Stimulated activated CD4-positive, alpha-beta T cell treated with anti-CD3 and anti-CD28 coated beads, Interleukin-1b, Interleukin-23, amount 100 ng/mL, for 1 hour (primary cell): ENCODE data around the gene THAP5.
"Not testable (repeated sequence)": the region's sequence is repeated elsewhere in the genome, so short reads cannot be mapped to it uniquely, and the experiment has no call there.

Source experiments
- DNase-seq, 2 donors: peaks; one replicate each; pipeline ENCODE4 v3.0.0-alpha.2; 2020; ENCODE audit warnings: low read depth in 2 of 2

Gene THAP5

DNA sequence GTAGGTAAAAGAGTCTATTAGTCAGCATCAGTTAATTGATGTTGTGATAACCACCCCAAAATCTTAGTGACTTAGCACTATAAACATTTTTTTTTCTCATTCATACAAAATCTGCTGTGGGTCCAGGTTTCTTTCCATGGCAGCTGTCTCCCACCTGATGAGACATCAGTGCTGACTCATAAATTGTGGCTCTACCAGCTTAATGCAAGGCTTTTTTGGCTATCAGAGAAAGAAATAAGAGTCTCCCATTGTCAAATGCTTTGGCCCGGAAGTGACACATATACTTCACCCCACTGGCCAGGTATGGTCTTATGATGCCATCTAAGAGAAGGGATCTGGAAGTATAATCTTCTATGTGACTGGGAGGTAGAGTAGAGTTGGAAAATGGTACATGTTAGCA, 14.7 kb upstream of the THAP5 start:
- no peak for DNase-seq

DNA sequence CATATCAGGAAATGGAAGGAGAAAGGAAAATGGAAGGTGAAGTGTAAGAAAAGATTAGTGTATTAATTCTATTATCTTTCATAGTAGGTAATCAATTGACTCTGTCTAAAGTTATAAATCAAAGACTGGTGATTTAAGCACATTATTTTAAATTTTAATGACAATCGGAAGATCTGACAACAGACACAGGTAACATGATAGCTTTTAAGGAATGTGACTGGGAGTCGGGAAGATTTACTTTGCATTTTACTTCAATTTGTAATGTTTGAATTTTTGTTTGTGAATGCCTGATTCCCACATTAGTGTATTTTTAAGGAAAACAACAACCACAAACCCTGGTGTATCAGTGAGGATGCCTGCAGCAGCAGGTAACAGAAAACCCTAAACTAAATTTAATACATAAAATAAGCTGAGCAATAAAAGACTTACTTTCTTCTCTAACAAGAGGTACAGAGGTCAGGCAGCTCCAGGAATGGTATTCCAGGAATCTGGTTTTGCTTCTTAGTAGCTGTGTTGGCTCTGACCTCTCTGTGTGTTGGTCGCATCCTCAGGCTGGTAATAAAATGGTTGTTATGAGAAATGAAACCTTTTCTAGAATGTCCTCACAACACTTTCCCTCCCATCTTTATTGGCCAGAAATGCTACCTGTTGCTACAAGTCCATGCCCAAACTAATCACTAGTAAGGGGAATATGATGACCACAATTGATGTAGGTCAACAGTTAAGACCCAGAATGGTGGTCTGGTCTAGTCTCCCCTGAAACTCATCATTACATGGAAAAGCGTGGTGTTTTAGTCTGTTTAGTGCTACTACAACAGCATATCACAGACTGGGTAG, 12.4 kb upstream of the THAP5 start:
- DNase-seq: no peak

DNA sequence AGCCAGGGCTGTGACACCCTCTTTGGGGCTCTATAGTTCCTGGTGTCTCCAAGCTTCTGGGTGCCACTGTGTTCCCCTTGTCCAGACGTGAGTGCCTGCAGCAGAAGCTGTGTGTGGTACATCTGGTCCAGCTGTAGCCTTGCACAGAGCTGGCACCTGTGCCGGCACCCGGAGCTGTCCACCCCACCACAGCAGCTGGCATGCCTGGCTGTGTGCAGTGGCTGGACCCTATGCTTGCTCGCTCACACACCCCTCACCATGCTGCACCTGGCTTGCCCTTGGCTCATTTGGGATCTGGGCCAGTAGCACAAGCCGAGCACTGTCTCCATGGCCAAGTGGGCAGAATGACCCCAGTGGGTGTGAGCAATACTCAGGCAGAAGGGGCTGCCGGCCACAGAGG, 10.8 kb upstream of the THAP5 start:
- no peak for DNase-seq

DNA sequence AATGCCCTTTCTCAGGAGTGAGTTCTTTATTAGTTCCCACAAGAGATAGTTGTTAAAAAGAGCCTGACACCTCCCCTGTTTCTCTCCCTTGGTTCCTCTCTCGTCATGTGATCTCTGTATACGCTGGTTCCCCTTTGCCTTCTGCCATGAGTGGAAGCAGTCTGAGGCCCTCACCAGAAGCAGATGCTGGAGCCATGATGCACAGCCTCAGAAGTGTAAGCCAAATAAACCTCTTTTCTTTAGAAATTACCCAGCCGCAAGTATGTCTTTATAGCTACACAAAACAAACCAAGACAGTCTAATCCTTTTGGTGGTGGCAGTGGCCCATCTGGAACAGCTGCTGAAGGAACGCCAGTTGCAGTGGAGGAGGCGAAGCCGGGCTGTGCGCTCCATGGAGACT, 9.4 kb upstream of the THAP5 start:
- DNase-seq: no peak

DNA sequence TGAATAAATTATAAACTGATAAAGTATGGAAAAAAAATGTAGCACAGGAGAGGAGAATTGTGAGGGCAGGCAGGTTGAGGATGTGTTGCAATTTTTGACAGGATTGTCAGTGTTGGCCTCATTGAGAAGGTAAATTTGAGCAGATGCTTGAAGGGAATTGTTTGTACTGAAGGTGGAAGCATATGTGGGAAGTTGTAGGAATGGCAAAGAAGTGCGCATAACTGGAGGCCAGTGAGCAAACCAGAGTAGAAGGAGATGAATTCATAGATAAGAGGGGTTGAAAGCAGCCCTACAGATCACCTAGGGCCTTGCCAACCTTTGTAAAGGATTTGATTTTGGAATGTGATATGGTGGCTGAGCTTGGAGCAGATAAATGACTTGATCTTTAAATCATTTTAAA, 6.6 kb upstream of the THAP5 start:
- DNase-seq: no peak

DNA sequence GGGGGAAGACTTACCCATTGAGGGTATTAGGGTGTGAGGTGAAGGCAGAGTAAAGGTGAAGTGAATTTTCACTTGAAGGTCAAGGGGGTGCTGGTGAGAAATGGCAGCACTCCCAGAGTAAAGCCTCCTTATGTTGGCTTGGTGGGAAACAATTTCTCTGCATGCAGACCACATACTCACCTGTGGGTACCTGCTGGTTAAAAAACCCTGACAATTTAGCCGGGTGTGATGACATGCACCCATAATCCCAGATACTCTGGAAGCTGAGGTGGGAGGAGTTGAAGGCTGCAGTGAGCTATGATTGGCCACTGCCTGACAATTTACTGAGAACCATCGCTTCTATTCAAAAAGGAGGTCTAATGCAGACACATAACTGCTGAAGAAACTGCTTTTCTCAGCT, 5.7 kb upstream of the THAP5 start:
- no peak for DNase-seq

DNA sequence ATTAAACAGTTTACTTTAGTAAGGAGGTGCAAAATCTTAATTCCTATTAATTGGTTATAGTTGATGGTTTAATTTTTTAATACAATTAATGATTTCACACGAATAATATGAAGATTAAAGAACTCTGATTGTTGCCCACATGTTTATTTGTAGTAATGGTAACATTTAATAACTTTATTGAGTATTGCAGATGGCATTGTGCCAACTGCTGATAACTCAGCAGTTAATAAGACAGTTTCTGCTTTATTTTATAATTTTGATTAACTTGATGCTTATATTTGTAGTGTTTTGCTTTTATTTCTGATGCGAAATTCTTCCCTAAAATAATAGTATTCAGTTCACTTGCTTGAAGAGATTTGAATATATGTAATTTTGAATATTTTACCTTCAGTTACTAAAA, 3.0 kb upstream of the THAP5 start:
- DNase-seq: no peak

DNA sequence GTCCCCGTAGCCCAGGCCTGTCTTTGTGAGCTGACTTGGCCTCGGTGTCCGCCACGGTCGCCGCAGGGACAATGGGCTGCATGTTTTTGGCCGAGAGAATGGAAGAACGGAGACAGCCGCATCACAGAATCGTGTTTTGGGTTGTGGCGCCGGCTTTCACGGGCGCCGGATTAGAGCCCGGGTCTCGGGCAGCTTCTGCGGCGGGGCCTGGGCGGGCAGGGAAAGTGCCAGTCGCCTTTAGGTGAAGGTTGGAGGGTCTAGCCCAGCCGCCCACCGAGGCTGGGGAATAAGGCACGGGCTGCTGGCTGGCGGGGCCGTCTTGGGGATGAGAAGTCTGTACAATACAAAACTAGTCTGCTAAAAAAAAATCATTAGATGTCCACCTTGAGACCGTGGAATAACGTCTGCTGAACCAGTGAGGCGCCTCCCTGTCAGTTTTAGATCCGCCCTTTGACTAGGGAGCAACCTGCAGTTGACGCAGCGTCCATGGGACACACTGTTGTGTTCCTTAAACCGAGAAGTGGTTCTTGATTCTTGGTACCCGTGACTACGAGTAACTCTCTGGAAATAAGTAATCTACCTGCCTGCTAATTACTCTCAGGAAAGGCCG, 745 bp upstream of the THAP5 start:
- DNase-seq: peak in 1 of 2 donors; percentile 10

DNA sequence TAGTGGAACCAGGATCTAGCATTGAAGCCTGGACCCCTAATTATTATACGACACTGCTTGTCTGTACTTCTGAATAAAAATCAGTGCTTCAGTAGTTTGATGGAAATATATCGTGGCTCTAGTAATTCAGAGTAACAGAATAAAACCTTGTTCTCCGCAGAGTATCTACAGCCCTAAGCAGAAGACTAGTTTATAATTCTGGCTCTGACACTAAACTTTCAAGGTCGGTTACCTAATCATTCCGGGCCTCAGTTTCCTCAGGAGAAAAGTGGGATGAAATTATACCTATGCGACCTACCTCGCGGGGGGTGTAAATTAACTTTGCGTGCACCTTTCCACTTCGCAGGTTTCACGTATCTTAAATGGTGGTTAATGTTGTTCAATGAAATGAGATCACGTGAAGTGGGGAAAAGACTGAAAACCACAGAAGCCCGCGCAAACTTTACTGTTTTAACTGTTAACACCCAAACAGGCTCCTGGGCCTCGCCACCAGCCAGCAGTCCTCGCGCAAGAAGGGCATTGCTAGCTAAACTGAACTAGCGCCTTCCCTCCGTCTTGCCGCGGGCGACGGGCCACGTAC, 615 bp downstream of the THAP5 start:
- DNase-seq: no peak

DNA sequence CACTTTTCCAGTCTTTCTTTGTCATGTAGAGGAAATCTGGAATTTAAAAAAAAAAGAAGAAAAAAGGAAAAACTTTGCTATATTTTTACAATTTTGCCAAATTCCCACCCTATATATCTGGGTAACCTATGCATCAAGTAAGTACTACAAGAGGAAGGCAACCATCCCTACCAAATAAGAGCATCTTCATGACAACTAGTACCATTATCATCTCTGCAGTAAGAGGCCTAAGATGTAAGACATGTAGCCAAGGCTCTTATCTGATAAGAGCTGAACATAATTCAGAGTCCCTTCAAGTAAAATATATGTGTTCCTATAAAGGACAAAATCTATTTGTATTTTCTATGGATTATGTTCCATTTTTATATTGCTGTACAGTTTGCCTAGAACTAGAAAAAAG, 3.5 kb downstream of the THAP5 start:
- no peak for DNase-seq

DNA sequence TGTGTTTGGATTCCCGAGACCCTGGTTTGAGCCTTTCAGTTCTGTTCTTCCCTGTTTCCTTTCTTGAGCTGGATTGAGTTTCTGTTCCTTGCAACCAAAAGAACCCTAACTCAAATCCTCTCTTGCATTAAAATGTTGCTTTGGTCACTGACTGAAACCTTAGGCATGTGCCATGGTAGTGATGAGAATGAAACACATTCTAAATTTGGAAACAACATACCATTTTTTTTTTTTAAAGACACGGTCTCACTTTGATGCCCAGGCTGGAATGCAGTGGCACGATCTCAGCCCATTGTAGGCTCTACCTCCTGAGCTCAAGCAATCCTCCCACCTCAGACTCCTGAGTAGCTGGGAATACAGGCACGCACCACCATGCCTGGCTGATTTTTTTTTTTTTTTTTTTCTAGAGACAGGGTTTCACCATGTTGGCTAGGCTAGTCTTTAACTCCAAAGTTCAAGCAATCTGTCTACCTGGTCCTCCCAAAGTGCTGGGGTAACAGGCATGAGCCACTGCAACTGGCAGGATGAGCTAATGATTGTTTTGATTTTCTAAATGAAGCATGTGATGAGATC, 8.4 kb downstream of the THAP5 start:
- no peak for DNase-seq

DNA sequence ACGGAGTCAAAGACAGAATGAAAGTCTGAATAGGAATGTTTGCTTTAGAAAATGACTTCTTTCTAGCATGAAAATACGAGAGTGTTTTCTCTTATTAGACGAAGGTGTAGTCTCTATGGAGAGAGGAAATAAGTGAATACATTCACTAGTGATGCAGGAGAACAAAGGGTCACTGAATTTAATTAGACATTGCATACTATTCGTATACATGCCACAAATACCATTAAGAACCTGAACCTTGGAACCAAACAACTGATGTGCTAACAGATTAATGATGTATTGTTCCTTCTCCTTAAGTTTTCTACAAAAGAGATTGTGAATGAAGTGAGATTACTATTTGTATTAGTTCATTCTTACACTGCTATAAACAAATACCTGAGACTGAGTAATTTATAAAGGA, 10.3 kb downstream of the THAP5 start:
- DNase-seq: no peak

DNA sequence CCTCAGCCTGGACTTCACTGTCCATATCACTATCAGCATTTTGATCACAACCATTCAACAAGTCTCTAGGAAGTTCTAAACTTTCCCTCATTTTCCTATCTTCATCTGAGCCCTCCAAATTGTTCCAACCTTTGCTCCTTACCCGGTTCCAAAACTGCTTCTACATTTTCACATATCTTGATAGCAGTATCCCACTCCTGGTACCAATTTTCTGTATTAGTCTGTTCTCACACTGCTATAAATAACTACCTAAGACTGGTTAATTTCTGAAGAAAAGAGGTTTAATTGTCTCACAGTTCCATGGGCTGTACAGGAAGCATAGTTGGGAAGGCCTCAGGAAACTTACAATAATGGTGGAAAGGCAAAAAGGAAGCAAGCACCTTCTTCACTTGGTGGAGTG, 11.9 kb downstream of the THAP5 start:
- DNase-seq: no peak

DNA sequence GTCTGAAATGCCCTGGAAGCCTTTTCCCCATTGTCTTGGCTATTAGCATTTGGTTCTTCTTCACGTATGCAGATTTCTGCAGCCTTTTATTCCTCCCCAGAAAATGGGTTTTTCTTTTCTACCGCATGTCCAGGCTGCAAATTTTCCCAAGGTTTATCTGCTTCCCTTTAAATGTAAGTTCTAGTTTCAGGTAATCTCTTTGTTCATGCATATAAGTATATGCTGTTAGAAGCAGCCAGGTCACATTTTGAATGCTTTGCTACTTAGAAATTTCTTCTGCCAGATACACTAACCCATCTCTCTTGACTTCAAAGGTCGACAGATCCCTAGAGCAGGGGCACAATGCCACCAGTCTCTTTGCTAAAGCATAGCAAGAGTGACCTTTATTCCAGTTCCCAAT, 12.3 kb downstream of the THAP5 start:
- DNase-seq: no peak

DNA sequence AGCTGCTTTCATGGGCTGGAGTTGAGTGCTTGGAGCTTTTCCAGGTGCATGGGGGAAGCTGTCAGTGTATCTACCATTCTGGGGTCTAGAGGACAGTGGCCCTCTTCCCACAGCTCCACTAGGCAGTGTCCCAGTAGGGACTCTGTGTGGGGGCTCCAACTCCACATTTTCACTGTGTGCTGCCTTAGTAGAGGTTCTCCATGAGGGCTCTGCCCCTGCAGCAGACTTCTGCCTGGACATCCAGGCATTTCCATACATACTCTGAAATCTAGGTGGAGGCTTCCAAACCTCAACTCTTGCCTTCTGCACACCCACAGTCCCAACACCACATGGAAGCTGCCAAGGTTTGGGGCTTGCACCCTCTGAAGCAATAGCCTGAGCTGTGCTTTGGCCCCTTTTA, 12.8 kb downstream of the THAP5 start:
- DNase-seq: not testable (repeated sequence)

DNA sequence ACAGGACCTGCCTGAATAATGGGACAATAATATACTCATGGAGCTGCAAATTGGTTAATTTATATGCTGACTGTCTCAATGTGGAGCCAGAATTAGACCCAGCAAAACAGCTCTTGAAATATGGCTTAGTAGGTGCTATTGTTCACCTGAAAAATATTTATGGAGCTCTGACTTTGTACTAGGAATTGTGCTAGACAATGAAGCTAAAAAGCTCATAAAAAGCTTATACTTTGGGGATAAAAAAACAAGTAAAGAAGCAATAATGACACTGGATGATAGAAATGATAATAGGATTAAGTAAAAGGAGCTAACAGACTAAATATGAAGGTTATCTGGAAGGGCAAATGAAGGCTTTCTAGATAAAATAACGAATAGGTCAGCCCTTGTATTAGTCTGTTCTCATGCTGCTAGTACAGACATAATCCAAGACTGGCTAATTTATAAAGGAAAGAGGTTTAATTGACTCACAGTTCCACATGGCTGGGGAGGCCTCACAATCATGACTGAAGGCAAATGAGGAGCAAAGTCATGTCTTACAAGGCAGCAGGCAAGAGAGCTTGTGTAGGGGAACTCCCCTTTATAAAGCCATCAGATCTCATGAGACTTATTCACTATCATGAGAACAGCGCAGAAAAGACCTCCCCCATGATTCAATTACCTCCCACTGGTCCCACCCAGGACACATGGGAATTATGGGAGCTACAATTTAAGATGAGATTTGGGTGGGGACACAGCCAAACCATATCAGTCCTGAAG, 21.2 kb downstream of the THAP5 start:
- DNase-seq: not testable (repeated sequence)

DNA sequence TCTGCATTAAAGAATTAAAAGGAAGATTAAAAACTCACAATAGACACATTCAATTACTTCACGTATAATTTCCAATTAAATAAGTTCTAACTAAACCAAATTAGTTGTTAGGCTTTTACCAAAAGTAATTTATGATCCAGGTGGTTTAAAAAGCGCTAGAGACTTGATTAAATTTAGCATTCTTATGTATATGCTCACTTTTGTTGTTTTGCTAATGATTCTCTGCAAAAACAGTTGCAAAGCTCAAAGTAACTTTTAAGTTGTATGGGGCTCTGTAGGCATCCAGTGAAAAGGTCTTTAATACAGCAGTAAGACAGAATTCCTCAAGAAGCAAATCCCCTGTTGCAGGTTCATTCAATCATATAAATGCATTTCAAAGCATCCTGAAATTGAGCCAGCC, 28.0 kb downstream of the THAP5 start:
- DNase-seq: no peak

DNA sequence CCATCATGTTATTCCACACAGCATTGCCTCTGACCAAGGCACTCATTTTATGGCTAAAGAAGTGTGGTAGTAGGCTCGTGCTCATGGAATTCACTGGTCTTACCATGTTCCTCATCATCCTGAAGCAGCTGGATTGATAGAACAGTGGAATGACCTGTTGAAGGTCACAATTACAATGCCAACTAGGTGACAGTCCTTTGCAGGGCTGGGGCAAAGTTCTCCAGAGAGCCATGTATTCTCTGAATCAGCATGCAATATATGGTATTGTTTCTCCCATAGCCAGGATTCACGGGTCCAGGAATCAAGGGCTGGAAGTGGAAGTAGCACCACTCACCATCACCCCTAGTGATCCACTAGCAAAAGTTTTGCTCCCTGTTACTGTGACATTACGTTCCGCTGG, 30.8 kb downstream of the THAP5 start:
- DNase-seq: not testable (repeated sequence)

DNA sequence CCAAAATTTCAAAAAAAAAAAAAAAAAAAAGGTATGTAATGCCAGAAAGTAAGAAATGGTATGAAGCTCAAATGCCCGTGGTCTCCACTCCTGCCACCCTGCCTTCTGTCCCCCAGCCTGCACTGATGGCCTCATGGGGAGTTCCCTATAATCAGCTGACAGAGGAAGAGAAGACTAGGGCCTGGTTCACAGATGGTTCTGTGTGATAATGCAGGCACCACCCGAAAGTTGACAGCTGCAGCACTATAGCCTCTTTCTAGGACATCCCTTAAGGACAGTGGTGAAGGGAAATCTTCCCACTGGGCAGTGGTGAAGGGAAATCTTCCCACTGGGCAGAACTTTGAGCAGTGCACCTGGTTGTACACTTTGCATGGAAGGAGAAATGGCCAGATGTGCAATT, 31.3 kb downstream of the THAP5 start:
- DNase-seq: not testable (repeated sequence)

DNA sequence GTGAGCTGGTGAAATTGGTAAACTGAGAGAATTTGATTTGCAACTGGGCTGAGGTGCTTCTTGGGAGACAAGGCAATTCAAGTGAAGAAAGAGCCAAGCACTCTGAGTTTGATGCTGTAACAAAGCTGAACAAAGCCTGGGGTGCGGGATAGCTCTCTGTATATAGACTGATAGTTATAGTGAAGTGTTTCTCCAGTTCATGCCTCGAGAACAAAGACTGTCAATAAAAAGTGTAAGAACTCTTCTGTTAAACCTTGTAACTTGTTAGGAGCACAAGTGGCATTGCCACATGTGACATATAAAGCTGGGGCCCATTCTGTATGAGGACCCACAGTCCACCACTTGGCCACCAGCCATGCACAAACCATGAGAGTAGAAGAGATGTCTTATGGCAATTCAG, 32.3 kb downstream of the THAP5 start:
- DNase-seq: no peak

DNA sequence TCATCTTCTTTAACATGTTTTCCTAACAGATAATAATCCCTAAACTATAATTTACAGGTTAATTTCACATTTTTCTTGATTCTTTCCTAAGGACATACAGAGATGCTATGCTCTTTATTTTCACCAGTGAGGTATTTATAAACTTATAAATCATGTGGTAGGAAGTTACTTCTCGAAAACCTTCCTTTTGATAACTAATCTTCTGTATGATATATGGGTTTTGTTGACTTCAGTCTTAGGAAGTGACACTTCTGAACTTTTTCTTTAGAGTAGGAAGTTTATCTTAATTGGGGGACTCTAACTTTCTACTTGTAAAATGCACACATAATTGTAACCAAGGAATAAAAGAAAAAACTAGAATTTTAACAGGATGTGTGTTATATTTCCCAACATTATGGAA, 33.8 kb downstream of the THAP5 start:
- no peak for DNase-seq

DNA sequence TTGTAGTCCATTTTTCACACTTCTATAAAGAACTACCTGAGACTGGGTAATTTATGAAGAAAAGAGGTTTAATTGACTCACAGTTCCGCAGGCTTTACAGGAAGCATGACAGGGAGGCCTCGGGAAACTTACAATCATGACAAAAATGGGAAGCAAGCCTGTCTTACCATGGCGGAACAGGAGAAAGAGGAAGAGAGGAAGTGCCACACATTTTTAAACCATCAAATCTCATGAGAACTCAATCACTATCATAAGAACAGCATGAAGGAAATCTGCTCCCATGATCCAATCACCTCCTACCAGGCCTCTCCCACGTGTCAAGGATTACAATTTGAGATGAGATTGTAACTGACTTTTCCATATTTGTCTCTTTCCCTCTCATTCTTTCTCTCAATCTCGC, 34.2 kb downstream of the THAP5 start:
- no peak for DNase-seq
